ENCODE results near the gene CPEB3. TPM values are rescaled to one million over a fixed set of nuclear protein-coding genes. Genes with fewer than 3 reads are reported as not detected.
"Not testable (repeated sequence)": the region's sequence is repeated elsewhere in the genome, so short reads cannot be mapped to it uniquely, and the experiment has no call there.

Gene CPEB3
- total RNA-seq, 1 donor from 2014 or later = 2.2 TPM

- Histone ChIP-seq H3K9ac (no peak overlapping the region), H2AFZ (replicated peaks) (no peak overlapping the region), H3K9me3 (ENCODE audit: low read depth) (no peaks in the 10 kb centered on the region), H3K27ac (no peak overlapping the region), H3K27me3 (no peaks in the 10 kb centered on the region), H3K4me3 (no peak overlapping the region), H3F3A (ENCODE audit: low read depth) (peaks cover 11% of the 10 kb centered on the region), H3K79me2 (ENCODE audit: low read depth) (no peaks in the 10 kb centered on the region), H3K4me1 (peaks cover 8% of the 10 kb centered on the region), H3K36me3 (peaks cover 33% of the 10 kb centered on the region), H4K20me1 (ENCODE audit: low read depth) (peaks cover 3% of the 10 kb centered on the region), H3K4me2 (no peak overlapping the region)
- no peak for TF ChIP-seq EZH2 (IDR thresholded peaks at IDR 0.05)
- H3K27me3 Mint-ChIP-seq (ENCODE audit: insufficient read depth, low read depth) = no peaks in the 10 kb centered on the region
- H3K4me3 Mint-ChIP-seq = no peak overlapping the region
- H3K27ac Mint-ChIP-seq = no peak overlapping the region
- no peak for DNase-seq (ENCODE audit: low spot score)
- H3K9me3 Mint-ChIP-seq = no peaks in the 10 kb centered on the region
- no peaks in the 10 kb centered on the region for H3K4me1 Mint-ChIP-seq
- H3K36me3 Mint-ChIP-seq = peaks cover 52% of the 10 kb centered on the region
Observed at GRCh38 chr10:92031580-92031979, 259.3 kb downstream of the CPEB3 start.

- Mint-ChIP-seq H3K9me3 (no peaks in the 10 kb centered on the region), H3K36me3 (peaks cover 39% of the 10 kb centered on the region), H3K27ac (no peak overlapping the region), H3K4me3 (no peak overlapping the region), H3K27me3 (ENCODE audit: insufficient read depth, low read depth) (no peaks in the 10 kb centered on the region), H3K4me1 (no peaks in the 10 kb centered on the region)
- Histone ChIP-seq H3K9ac (no peak overlapping the region), H3K4me3 (no peak overlapping the region), H3K27me3 (no peaks in the 10 kb centered on the region), H3K36me3 (peaks cover 47% of the 10 kb centered on the region), H3K79me2 (ENCODE audit: low read depth) (no peaks in the 10 kb centered on the region), H2AFZ (replicated peaks) (no peak overlapping the region), H3F3A (ENCODE audit: low read depth) (peaks cover 4% of the 10 kb centered on the region), H3K4me2 (no peak overlapping the region), H3K9me3 (ENCODE audit: low read depth) (no peaks in the 10 kb centered on the region), H4K20me1 (ENCODE audit: low read depth) (no peaks in the 10 kb centered on the region), H3K27ac (no peak overlapping the region), H3K4me1 (peaks cover 1% of the 10 kb centered on the region)
- DNase-seq (ENCODE audit: low spot score) = no peak
- TF ChIP-seq EZH2phosphoT487 (IDR thresholded peaks at IDR 0.05) (no peak), EZH2 (IDR thresholded peaks at IDR 0.05) (no peak), CTCF (IDR thresholded peaks at IDR 0.05) (no peak)
Observed at GRCh38 chr10:92027141-92027540, 263.7 kb downstream of the CPEB3 start.

GRCh38 chr10:92025340-92025739 lies 265.5 kb downstream of the CPEB3 start:
- not testable (repeated sequence) for H3K4me3 Mint-ChIP-seq; H3K79me2 ChIP-seq (ENCODE audit: low read depth); H3K27me3 Mint-ChIP-seq (ENCODE audit: insufficient read depth, low read depth); H3K9me3 Mint-ChIP-seq; H3K27me3 ChIP-seq; H3K27ac ChIP-seq; H3K4me1 ChIP-seq; H3K4me2 ChIP-seq; H4K20me1 ChIP-seq (ENCODE audit: low read depth); H3F3A ChIP-seq (ENCODE audit: low read depth); H3K4me1 Mint-ChIP-seq; H3K4me3 ChIP-seq; H2AFZ ChIP-seq (replicated peaks); H3K9ac ChIP-seq; H3K27ac Mint-ChIP-seq; DNase-seq (ENCODE audit: low spot score); H3K9me3 ChIP-seq (ENCODE audit: low read depth)
- peaks cover 48% of the 10 kb centered on the region for H3K36me3 ChIP-seq
- peaks cover 38% of the 10 kb centered on the region for H3K36me3 Mint-ChIP-seq

GRCh38 chr10:92024700-92025099 lies 266.2 kb downstream of the CPEB3 start:
- H3K4me1 ChIP-seq = no peaks in the 10 kb centered on the region
- Mint-ChIP-seq H3K36me3 (peaks cover 41% of the 10 kb centered on the region), H3K27me3 (ENCODE audit: insufficient read depth, low read depth) (no peaks in the 10 kb centered on the region), H3K4me3 (no peak overlapping the region), H3K4me1 (no peaks in the 10 kb centered on the region), H3K9me3 (no peaks in the 10 kb centered on the region), H3K27ac (peak overlapping the region; percentile 37)
- no peak overlapping the region for H3K27ac ChIP-seq
- H4K20me1 ChIP-seq (ENCODE audit: low read depth) = no peaks in the 10 kb centered on the region
- no peak overlapping the region for H2AFZ ChIP-seq (replicated peaks)
- no peak overlapping the region for H3K4me3 ChIP-seq
- H3K9ac ChIP-seq = no peak overlapping the region
- peaks cover 4% of the 10 kb centered on the region for H3F3A ChIP-seq (ENCODE audit: low read depth)
- H3K9me3 ChIP-seq (ENCODE audit: low read depth) = no peaks in the 10 kb centered on the region
- DNase-seq (ENCODE audit: low spot score) = no peak
- no peaks in the 10 kb centered on the region for H3K79me2 ChIP-seq (ENCODE audit: low read depth)
- TF ChIP-seq EZH2 (IDR thresholded peaks at IDR 0.05) (no peak), EZH2phosphoT487 (IDR thresholded peaks at IDR 0.05) (no peak), CTCF (IDR thresholded peaks at IDR 0.05) (no peak)
- no peak overlapping the region for H3K4me2 ChIP-seq
- peaks cover 46% of the 10 kb centered on the region for H3K36me3 ChIP-seq
- no peaks in the 10 kb centered on the region for H3K27me3 ChIP-seq

Data from neural progenitor cell (in vitro differentiated cells).